Activated CD4-positive, alpha-beta T cell treated with anti-CD3 and anti-CD28 coated beads, Interleukin-2, amount 50 U/mL, for 48 hours (primary cell): ENCODE data around the gene NTHL1.
"Not testable (repeated sequence)": the region's sequence is repeated elsewhere in the genome, so short reads cannot be mapped to it uniquely, and the experiment has no call there.

Experiments used
- DNase-seq, 2 experiments: peaks; one replicate each; pipeline ENCODE4 v3.0.0-alpha.2; 2020

Gene NTHL1

DNA sequence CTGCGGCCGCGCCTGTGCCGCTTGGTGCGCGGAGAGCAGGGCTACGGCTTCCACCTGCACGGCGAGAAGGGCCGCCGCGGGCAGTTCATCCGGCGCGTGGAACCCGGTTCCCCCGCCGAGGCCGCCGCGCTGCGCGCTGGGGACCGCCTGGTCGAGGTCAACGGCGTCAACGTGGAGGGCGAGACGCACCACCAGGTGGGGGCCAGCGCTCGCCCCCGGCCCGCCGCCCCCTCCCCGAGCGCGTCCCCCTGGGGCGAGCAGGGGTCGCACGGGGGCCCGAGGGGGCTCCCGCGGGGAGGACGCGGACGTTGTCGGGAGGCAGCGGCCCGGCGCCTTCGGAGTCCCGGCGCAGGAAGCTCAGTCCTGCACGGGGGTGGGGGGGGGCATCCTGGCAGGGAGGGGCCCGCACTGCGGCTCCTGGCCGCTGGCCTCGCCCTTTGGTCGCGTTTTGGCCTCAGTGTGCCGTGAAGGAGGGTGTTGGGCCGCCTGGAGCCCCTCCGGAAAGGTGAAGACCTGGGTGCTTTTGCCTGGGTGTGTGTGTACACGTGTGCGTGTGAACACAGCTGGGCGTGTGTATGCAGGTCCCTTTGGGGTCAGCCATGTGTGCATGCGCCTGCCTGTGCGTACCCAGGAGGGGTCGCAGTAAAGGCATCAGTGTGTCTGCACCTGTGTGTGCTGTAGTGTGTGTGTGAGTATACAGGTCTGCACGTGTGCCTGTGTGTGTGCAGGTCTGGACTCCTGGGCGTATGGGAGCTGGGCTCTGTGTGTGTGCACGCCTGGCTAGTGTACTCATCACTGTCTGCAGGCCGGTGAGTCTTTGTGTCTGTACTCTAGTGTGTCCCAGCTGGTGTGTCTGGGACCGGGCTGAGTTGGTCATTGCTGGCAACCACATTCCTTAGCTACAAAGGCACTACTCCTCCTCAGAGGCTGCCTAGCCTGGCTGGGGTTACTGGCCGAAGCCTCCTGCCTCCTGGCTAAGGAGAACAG is 20.3 kb downstream of the NTHL1 start:
- DNase-seq, result peak in 1 of 2 experiments; percentile 21

DNA sequence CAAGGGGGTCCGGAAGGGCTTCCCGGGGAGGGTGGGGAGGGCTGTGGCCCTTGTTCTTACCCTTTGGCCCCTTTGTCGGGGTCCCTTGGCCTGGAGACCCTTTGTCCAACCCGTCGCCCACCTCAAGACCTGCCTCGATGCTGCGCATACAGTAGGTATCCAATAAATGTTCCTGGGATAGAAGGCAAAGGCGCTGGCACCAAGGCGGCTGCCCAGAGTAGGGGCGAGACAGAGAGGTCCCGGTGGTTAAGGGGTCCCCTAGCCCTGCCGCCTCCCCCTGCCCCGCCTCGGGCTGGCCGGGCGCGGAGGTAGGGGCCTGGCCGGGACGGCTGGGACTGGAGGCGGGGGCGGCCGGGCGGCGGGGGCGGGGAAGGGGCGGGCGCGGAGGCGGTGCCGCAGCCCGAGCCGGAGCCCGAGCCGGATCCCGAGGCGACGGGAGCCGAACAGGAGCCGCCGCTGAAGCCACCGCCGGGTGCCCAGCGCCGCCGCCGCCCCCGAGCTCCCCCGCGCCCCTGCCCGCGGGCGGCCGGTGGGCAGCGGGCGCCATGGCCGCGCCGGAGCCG is 21.1 kb downstream of the NTHL1 start, which contains the start of gene NHERF2:
Gene NHERF2 (plus strand): TSS at position 442 of the 563 bp plus-strand sequence. CDS start 104 bp downstream, at position 546.
- no peak for DNase-seq

DNA sequence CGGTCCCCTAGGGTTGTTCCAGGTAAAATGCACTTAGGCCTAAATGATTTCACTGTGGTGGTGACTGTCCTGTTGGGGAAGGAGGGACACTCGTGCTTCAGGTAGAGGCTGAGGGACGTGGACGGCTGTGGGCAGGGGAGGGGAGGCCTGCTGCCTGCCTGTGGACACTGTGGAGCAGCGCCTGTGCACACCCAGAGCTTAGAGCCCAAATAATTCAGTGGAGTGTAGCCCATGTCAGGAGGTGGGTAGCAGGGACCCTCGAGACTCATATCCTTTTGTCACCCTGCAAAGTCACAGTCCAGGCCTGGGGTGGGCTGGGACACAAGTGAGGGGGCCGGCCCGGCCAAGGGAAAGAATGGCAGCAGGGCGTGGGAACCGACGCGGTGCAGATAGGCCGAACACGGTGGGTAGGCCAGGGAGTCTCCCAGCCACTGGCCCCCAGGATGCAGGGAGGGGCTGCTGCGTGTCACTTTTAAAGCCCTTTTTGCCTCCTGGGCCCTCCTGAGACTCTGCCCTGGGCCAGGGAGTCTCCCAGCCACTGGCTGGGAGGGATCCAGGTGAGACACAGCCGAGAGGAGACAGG is 21.7 kb downstream of the NTHL1 start:
- DNase-seq, result no peak

DNA sequence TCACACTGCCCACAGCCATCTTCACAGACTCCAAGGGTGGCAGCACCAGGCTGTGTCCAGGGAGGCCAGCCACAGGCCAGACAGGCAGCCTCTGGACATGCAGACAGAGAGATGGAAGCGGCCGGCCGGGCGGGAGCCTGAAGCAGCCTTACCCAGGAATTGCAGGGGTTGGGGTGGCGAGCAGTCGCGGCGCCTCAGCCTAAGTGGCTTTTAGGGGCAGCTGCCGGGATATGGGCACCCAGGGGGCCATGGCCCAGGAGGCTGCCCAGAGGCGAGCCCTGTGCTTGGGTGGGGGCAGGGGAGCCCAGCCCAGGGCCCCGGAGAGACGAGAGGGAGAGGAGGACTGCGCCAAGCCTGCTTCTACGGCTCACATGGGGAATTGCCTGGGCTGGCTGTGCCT is 22.4 kb downstream of the NTHL1 start:
- DNase-seq, result no peak

DNA sequence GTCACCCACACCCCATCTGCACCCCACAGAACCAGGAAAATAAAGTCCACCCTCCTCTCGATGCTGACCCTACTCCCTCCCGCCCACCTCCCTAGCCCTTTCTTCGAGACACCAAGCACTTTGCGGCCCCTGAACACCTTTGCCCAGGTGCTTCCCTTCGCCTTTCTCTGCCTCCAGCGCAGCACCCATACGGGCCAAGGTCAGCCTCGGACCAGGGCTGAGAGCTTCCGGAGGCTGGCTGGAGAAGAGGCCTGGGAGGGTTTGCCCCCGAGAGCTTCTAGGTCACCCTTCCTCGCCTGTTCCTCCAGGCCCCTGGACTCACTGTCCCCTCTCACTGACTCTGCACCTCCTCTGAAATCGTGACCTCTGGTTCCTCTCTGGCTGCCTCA is 23.6 kb downstream of the NTHL1 start:
- no peak for DNase-seq

DNA sequence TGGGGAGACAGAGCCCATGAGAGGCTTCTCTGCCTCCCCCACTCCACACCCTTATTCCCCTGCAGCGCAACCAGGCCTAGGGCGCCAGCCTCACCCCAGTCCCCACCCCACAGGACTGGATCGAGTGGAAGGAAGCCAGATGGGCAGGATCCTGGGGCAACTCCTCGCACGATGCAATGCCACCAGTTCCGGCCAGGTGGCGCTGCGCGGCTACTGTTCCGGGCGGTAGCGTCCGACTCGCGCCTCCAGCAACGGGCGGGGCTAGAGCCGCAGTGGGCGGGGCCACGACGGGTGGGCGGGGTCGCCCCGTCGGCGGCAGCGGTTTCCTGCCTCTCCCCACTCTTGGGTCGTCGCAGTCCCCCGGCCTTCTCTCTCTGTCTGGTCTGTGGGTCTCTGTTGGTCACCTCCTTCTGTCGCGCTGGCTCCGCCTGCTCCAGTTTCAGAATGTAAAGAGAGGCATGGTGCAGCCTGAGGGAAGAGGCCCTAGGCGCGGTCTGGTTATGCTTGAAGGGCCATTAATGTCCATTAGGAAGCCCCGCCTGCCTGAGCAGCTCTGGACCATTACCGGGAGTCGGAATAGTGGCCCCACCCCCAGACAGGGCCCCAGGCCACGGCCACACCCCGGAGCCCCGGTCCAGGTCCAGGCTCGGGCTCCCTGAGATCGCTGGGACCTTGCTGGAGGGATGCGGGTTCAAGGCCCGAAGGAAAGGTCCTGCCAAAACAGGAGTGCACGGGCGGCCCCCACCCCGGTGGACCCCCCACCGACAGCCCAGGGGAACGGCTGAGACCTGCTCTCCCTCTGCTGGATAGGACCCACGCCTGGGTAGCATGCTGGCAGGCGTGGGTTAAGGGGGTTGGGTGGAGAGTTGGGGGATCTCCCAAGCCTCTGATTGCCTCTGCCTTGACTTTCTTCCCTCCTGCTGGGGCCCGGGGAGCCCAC is 24.3 kb downstream of the NTHL1 start:
- peak; percentile 97 for DNase-seq

DNA sequence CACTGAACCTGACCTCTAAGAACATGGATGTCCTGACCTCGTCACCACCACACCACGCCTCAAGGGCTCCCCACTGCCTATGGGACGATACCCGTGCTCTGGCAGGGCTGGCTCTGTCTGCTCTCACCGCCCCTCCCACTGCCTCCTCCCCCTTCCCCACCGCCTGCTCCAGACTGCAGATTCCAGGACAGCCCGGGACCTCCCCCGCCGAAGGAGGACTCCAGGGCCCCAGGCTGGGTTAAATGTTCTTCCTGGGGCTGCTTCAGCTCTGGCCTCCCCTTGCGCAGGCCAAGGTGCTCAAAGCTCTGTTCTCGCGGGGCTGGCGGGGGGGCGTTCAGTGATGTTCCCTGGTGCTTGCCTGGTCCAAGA is 24.9 kb downstream of the NTHL1 start:
- DNase-seq, result peak; percentile 36 to 46

DNA sequence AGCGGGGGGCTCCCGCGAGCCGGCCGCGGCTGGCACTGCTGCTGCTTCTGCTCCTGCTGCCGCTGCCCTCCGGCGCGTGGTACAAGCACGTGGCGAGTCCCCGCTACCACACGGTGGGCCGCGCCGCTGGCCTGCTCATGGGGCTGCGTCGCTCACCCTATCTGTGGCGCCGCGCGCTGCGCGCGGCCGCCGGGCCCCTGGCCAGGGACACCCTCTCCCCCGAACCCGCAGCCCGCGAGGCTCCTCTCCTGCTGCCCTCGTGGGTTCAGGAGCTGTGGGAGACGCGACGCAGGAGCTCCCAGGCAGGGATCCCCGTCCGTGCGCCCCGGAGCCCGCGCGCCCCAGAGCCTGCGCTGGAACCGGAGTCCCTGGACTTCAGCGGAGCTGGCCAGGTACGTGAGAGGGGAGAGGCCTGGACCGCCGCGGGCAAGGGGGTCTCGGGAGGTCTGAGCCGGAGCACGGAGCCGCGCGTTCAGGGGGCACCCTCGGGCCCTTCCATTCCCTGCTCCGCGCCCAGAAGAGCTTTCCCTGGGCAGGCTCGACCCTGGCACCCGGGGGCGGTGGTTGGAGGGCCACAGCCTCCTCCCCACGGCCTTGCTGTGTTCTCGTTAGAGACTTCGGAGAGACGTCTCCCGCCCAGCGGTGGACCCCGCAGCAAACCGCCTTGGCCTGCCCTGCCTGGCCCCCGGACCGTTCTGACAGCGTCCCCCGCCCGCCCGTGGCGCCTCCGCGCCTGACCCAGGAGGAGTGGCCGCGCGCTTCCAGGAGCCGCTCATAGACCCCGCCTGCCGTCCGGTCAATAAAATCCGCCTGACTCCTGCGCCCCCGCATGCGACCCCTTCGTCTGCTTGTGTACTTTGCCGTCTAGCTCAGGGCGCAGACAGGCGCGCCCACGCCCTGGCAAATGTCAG is 27.5 kb downstream of the NTHL1 start:
- no peak for DNase-seq

DNA sequence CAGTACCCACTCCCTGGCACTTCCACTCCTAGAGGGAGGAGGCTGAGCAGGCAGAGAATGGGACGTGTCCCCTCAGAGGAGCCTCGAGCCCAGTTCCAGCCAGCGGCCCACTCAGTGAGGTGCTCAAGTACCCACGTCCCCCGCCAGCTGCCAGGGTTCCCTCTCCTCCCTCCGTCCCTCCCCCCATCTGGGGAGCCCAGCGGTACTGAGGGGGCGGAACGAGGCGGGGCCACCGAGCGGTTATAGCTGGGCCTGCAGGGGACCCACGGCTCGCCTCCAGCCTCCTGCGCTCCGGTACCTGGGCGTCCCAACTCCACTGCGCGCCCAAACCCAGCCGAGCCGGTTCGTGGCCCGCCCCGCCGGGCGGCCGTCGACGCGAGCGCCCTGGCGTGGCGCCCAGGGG is 28.1 kb downstream of the NTHL1 start, which contains the start of gene NPW:
Gene NPW (plus strand): TSS at position 268 of the 403 bp plus-strand sequence.
- DNase-seq, result peak; percentile 38 to 50

DNA sequence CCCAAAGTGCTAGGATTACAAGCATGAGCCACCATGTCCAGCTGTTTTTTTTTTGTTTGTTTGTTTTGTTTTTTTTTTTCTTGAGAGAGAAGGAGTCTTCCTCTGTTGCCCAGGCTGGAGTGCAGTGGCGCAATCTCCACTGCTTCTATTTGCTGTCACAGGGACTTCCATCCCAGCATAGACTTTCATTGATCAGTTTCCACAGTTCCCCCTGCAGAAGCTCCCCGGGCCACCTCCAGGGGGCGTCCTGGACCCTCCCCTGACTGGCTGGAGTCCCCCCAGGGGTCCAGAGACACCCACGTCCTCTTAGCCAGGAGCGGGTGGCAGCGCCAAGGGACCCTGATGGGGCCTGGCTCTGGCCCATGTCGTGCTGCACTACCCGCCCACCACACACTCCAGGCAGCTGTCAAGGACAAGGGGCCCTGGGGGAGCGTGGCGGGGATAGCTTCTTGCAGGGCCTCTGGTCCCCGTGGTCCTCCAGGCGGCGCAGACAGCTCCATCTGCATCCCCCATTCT is 31.2 kb downstream of the NTHL1 start:
- DNase-seq, result peak in 1 of 2 experiments; percentile 26

DNA sequence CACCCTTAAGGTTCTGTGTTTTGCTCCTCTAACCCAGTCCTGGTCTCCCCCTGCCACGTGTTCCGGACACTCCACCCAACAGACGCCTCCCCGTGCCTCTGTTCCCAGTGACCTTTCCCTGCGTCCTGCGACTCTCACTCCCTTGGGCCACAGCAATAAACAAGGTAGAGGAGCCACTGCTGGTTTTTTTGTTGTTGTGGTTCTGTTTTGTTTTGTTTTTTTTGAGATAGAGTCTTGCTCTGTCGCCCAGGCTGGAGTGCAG is 31.8 kb downstream of the NTHL1 start:
- DNase-seq, result no peak

DNA sequence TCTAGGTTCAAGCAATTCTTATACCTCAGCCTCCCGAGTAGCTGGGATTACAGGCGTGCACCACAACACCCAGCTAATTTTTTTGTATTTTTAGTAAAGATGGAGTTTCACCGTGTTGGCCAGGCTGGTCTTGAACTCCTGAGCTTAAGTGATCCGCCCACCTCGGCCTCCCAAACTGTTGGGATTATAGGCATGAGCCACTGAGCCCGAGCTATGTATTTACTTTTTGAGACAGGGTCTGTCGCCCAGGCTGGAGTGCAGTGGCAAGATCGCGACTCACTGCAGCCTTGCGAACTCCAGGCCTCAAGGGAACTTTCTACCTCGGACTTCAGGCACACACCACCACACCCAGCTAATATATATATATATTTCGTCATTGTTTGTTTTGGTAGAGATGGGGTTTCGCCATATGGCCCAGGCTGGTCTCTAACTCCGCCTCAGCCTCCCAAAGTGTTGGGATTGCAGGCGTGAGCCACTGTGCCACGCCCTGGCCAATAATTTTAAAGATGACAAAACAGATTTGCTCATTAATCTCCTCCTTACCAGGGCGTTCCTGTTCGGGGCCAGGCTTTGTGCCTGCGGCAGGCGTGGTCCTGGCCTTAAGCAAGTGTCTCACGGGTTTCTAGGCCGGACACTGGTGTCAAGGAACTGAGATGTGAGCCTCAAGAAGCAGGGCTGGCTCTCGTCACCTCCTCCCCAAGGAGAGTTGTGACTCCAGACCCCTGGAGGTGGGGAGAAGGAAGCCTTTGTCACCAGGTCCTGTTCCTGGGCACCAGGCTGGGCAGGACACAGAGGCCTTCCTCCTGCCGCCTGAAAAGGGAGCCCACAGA is 32.3 kb downstream of the NTHL1 start:
- DNase-seq, result no peak

DNA sequence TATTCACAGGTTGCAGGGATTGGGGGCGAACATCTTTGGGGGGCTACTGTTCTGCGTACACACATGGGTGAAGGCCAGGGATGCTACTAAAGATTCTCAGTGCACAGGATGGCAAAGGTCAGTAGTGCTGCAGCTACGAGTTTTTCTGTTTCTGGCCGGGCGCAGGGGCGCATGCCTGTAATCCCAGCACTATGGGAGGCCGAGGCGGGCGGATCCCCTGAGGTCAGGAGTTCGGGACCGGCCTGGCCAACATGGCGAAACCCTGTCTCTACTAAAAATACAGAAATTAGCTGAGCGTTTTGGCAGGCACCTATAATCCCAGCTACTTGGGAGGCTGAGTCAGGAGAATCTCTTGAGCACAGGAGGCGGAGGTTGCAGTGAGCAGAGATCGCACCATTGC is 34.1 kb downstream of the NTHL1 start:
- DNase-seq, result no peak

DNA sequence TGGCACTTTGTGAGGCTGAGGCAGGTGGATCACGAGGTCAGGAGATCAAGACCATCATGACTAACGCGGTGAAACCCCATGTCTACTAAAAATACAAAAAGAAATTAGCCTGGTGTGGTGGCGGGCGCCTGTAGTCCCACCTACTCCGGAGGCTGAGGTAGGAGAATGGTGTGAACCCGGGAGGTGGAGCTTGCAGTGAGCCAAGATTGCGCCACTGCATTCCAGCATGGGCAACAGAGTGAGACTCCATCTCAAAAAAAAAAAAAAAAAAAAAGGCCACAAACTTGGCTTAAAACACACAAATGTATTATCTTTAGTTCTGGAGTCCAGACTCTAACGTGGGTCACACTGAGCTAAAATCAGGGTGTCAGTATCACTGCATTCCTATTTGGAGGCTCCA is 35.9 kb downstream of the NTHL1 start:
- DNase-seq, result not testable (repeated sequence)

DNA sequence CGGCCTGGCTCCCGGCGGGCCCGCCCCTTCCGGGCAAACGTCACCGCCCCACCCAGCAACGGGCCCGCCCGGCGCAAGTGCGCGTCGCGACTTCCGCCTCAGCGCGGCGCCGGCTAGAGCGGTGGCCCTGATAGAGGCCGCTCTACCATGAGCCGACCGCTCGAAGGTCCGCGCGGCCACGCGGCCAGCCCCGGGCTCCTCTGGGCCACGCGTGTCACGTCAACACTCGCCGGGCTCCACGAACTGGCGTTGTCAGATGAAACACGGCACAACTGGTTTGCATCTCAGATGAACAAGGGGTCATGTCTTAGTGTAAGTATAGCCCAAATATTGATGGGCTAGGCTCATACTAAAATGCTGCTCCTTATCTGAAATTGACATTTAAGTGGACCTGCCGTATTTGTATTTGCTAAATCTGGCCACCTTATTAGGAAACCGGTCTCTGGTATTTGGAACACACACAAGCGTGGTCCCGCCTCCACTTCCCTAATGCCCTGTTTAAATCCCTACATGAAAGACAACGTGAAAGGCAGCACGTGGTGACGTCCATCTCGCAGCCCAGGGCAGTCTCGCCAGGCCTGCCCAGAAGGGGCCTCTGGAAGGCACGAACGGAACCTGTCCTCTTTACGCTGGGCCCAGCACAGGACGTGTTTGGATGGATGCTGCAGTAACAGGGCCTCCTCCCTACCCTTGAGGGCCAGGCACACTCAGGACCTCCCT is 37.7 kb downstream of the NTHL1 start, which contains the start of gene ZNF598:
Gene ZNF598 (minus strand): TSS at position 31 of the 720 bp plus-strand sequence.
- peak; percentile 76 to 79 for DNase-seq

DNA sequence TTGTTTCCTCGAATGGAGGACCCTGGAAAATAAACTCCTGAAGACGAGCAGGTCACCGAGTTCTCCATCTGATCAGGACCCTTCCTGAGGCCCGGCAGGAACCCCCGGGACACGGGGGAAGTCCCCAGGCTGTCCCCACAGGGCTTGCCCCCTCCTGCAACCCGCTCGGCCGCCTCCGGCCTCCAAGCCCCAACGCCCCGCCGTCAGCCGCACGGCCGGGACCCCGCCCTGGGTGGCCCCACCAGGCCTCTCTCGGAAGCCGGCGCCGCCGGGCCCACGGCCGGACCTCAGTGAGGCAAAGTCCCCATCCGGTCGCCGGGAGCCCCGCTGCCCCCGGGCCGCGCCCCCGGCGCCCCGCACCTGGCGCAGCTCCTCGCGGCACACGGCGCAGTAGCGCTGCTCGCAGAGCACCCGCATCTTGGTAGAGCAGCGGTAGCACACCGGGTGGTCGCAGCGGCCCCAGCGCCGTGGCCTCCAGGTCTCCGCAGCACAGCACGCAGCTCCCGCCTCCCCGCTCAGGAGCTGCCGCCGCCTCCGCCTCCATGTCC is 38.4 kb downstream of the NTHL1 start:
- no peak for DNase-seq

DNA sequence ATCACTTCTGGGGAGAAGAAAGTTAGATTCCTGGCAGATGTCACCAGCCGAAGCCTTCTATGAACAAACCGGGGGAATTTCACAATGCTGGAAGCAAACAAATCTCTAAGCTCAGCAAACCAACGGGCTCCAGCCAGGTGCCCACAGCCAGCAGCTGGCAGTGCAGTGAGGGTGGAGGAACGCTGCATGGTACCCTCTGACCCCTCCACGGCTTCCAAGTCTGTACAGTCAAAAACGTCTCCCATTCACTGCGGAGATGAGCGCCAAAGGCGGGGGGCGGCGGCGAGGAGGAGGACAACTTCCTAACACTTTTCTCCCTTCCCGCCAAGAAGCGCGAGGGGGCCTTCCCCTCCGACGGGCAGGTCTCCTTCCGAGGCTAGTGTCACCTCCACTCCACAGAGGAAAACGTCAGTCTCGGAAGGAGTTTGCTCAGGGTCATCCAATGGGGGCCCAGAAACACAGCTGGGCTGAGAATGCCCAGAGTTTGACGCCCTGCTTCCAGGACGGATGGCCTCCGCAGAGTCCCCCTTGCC is 38.9 kb downstream of the NTHL1 start:
- DNase-seq, result peak; percentile 49 to 59

DNA sequence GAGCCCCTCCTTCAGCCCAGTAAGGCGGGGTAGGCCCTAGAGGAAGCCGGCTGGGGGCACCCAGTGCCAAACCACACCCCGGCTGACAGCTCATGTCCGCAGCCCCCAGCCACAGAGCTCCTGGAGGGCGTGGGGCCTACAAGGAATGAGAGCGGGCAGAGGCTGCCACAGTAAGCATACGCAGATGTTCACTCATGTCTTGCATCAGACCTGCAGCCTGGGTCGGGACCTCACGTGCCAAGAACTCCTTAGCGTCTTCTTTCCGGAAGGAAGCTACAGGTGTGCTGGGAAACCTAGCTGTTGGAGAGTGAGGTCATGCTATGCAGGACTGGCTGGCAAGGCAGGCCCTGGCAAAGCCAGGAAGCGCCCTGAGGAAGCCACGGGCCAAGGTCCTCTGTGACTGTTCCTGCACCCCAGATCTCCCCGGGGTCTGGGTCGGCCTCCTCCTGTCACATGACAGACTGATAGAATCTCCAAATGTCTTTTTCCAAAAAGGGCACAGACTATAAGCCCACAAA is 39.6 kb downstream of the NTHL1 start:
- no peak for DNase-seq
